ENCODE data around the gene CXCL13. TPM values are rescaled to one million over a fixed set of nuclear protein-coding genes. Genes with fewer than 3 reads are reported as not detected.

The CXCL13 gene
- total RNA-seq, 1 experiment from 2014 or later = not detected

- no peak for ATAC-seq
- no peak for DNase-seq (ENCODE audit: low read depth, low spot score)
- Histone ChIP-seq H3K36me3 (ENCODE audit: control insufficient read depth, insufficient read depth, low read length) (no peaks in the 10 kb centered on the region), H3K9me3 (ENCODE audit: control insufficient read depth, insufficient read depth, low read depth, low read length) (no peaks in the 10 kb centered on the region), H3K4me3 (ENCODE audit: low read depth in 2 of 2, low read length in 2 of 2) (no peak overlapping the region), H3K27ac (ENCODE audit: low read length) (no peak overlapping the region), H3K27me3 (ENCODE audit: control insufficient read depth, insufficient read depth, low read length) (no peaks in the 10 kb centered on the region), H3K4me1 (ENCODE audit: control insufficient read depth, insufficient read depth, low read length) (no peaks in the 10 kb centered on the region)
- ChIA-PET CTCF (no interaction called here), POLR2A (no interaction called here)
- in situ Hi-C loops (cut with HindIII; ENCODE audit: low pct_unique_long_range_greater_than_20kb, low sequenced_read_pairs) = no loop called here
- no peak for TF ChIP-seq TCF7L2 (IDR thresholded peaks at IDR 0.05; ENCODE audit: low read depth, low read length)
- TF ChIP-seq CTCF (IDR thresholded peaks at IDR 0.05) = no peak
- TF ChIP-seq SIN3A (IDR thresholded peaks at IDR 0.05; ENCODE audit: borderline replicate concordance, insufficient read depth, low read depth, low read length) = no peak
- no peak for TF ChIP-seq POLR2AphosphoS5 (IDR thresholded peaks at IDR 0.05; ENCODE audit: low read depth, low read length)
- no peak for TF ChIP-seq REST (IDR thresholded peaks at IDR 0.05; ENCODE audit: insufficient read depth in 1 of 2, low read depth in 2 of 2, low read length in 1 of 2)
- intact Hi-C loops (cut with micrococcal nuclease; ENCODE audit: unreplicated experiment) = no loop called here
- no TSS peak for BruUV-seq (replicated peaks)
Observed at GRCh38 chr4:77582156-77582555, 23.5 kb upstream of the CXCL13 start.

GRCh38 chr4:77582711-77583110 is 22.9 kb upstream of the CXCL13 start:
- no peaks in the 10 kb centered on the region for H3K4me1 ChIP-seq (ENCODE audit: control insufficient read depth, insufficient read depth, low read length)
- CTCF ChIA-PET = no interaction called here
- POLR2A ChIA-PET = no interaction called here
- BruUV-seq (replicated peaks) = no TSS peak
- in situ Hi-C loops (cut with HindIII; ENCODE audit: low pct_unique_long_range_greater_than_20kb, low sequenced_read_pairs) (no loop called here), intact Hi-C loops (cut with micrococcal nuclease; ENCODE audit: unreplicated experiment) (no loop called here)
- ATAC-seq (no peak), DNase-seq (ENCODE audit: low read depth, low spot score) (no peak)
- H3K4me3 ChIP-seq (ENCODE audit: low read depth in 2 of 2, low read length in 2 of 2) = no peak overlapping the region
- TF ChIP-seq TCF7L2 (IDR thresholded peaks at IDR 0.05; ENCODE audit: low read depth, low read length) (no peak), POLR2AphosphoS5 (IDR thresholded peaks at IDR 0.05; ENCODE audit: low read depth, low read length) (no peak), REST (IDR thresholded peaks at IDR 0.05; ENCODE audit: insufficient read depth in 1 of 2, low read depth in 2 of 2, low read length in 1 of 2) (no peak), SIN3A (IDR thresholded peaks at IDR 0.05; ENCODE audit: borderline replicate concordance, insufficient read depth, low read depth, low read length) (no peak), CTCF (IDR thresholded peaks at IDR 0.05) (no peak)
- H3K27ac ChIP-seq (ENCODE audit: low read length) = no peak overlapping the region
- H3K36me3 ChIP-seq (ENCODE audit: control insufficient read depth, insufficient read depth, low read length) = no peaks in the 10 kb centered on the region
- no peaks in the 10 kb centered on the region for H3K27me3 ChIP-seq (ENCODE audit: control insufficient read depth, insufficient read depth, low read length)
- no peaks in the 10 kb centered on the region for H3K9me3 ChIP-seq (ENCODE audit: control insufficient read depth, insufficient read depth, low read depth, low read length)

Measured in Panc1 (cell line).